Measurements from ENCODE around the gene WNK1.

WNK1 gene

GRCh38 chr12:789852-790563 is 37.6 kb downstream of the WNK1 start:
- no peak for TF ChIP-seq CTCF (IDR thresholded peaks at IDR 0.05; ENCODE audit: extremely low read depth, missing control alignments)
- no peak for DNase-seq (ENCODE audit: low spot score)

GRCh38 chr12:790608-791007 is 38.2 kb downstream of the WNK1 start:
- DNase-seq (ENCODE audit: low spot score) = no peak
- TF ChIP-seq CTCF (IDR thresholded peaks at IDR 0.05; ENCODE audit: extremely low read depth, missing control alignments) = no peak

GRCh38 chr12:793037-793436 is 40.7 kb downstream of the WNK1 start:
- no peak for TF ChIP-seq CTCF (IDR thresholded peaks at IDR 0.05; ENCODE audit: extremely low read depth, missing control alignments)
- no peak for DNase-seq (ENCODE audit: low spot score)

GRCh38 chr12:793711-794110 is 41.3 kb downstream of the WNK1 start:
- TF ChIP-seq CTCF (IDR thresholded peaks at IDR 0.05; ENCODE audit: extremely low read depth, missing control alignments) = no peak
- no peak for DNase-seq (ENCODE audit: low spot score)

- TF ChIP-seq CTCF (IDR thresholded peaks at IDR 0.05; ENCODE audit: extremely low read depth, missing control alignments) = no peak
- DNase-seq (ENCODE audit: low spot score) = no peak
Measured at GRCh38 chr12:795305-795704, 42.9 kb downstream of the WNK1 start.

- TF ChIP-seq CTCF (IDR thresholded peaks at IDR 0.05; ENCODE audit: extremely low read depth, missing control alignments) = no peak
- no peak for DNase-seq (ENCODE audit: low spot score)
Measured at GRCh38 chr12:800401-800800, 48.0 kb downstream of the WNK1 start.

- no peak for DNase-seq (ENCODE audit: low spot score)
- TF ChIP-seq CTCF (IDR thresholded peaks at IDR 0.05; ENCODE audit: extremely low read depth, missing control alignments) = no peak
Measured at GRCh38 chr12:802242-803120, 50.1 kb downstream of the WNK1 start.

Measured in GM20000 (cell line).